Mucosa of descending colon (tissue), 3 donors: ENCODE measurements around the gene UCN2. TPM values are rescaled to one million over a fixed set of nuclear protein-coding genes. Genes with fewer than 3 reads are reported as not detected.

ENCODE experiments used
- ATAC-seq: fragments of 200-7000 bp; cut with Tn5 transposase; one replicate; pipeline ENCODE4 v1.9.1; 2020; ENCODE audit warnings: mild to moderate bottlenecking, moderate library complexity
- DNase-seq, 3 donors: peaks; one replicate each; pipeline ENCODE4 v3.0.0-alpha.2; 2020
- H3K36me3 ChIP-seq: fragments of 200-600 bp; one replicate; pipeline ENCODE4 v1.8.0; 2021; ENCODE audit warnings: low read depth, mild to moderate bottlenecking
- H3K4me1 ChIP-seq: fragments of 200-600 bp; one replicate; pipeline ENCODE4 v1.8.0; 2021; ENCODE audit warnings: low read depth, mild to moderate bottlenecking
- H3K4me3 ChIP-seq: fragments of 200-600 bp; one replicate; pipeline ENCODE4 v1.8.0; 2021; ENCODE audit warnings: mild to moderate bottlenecking
- H3K9me3 ChIP-seq: fragments of 200-600 bp; one replicate; pipeline ENCODE4 v1.8.0; 2021; ENCODE audit warnings: mild to moderate bottlenecking
- CTCF ChIP-seq: fragments of 200-600 bp; IDR thresholded peaks from one replicate; pipeline ENCODE4 v1.8.0; 2022; ENCODE audit warnings: antibody characterized with exemption, mild to moderate bottlenecking
- intact Hi-C, 2 donors: fragments of 100-400 bp; cut with DNase I in 1 of 2; cut with micrococcal nuclease in 1 of 2; formaldehyde crosslinking; loops; one replicate each; pipeline versions ENCODE4 v1.11.0 to v1.11.1; 2022; cut with DNase I, micrococcal nuclease
- total RNA-seq, 3 donors: library from RNA; stranded (reverse); fragmentation: NEBNext Ultra II Directional in 2 of 3; extraction: Animal tissue kit (Norgen Biotek cat#: 25700) in 2 of 3; gene quantifications; one replicate each; pipeline versions ENCODE4 v1.2.1 to v1.2.4, GENCODE V29; 2021 to 2023
- donor health status: DM: no; HTN: no; CAD: no; lungs with moderate emphysema.
- donor health status: DM: no; HTN: no; CAD: no.
- donor health status: DM: no; HTN: yes; CAD: no.

The UCN2 gene
- total RNA-seq, 3 donors from 2014 or later, result 0.19 TPM; not detected in 2

- Histone ChIP-seq H3K4me1 (peaks cover 15% of the 10 kb centered on the region), H3K4me3 (no peak overlapping the region), H3K9me3 (no peaks in the 10 kb centered on the region), H3K36me3 (peaks cover 24% of the 10 kb centered on the region)
- intact Hi-C loops, result no loop called here
- DNase-seq (no peak), ATAC-seq (no peak)
- no peak for TF ChIP-seq CTCF
Measured at GRCh38 chr3:48596676-48597407, 33.3 kb upstream of the UCN2 start.

- Histone ChIP-seq H3K4me3 (no peak overlapping the region), H3K4me1 (peaks cover 15% of the 10 kb centered on the region), H3K36me3 (peaks cover 20% of the 10 kb centered on the region), H3K9me3 (no peaks in the 10 kb centered on the region)
- TF ChIP-seq CTCF, result no peak
- DNase-seq (no peak), ATAC-seq (peak; percentile 6)
- intact Hi-C loops, result no loop called here
Measured at GRCh38 chr3:48596157-48596556, 32.6 kb upstream of the UCN2 start.

GRCh38 chr3:48595526-48596121, 32.0 kb upstream of the UCN2 start:
- Histone ChIP-seq H3K4me3 (no peak overlapping the region), H3K36me3 (peaks cover 15% of the 10 kb centered on the region), H3K9me3 (no peaks in the 10 kb centered on the region), H3K4me1 (peaks cover 15% of the 10 kb centered on the region)
- ATAC-seq (peak; percentile 23), DNase-seq (peak in 2 of 3 donors; percentile 69 to 80)
- intact Hi-C loops, result no loop called here
- no peak for TF ChIP-seq CTCF

- no peaks in the 10 kb centered on the region for H3K9me3 ChIP-seq
- peaks cover 11% of the 10 kb centered on the region for H3K36me3 ChIP-seq
- H3K4me1 ChIP-seq, result peaks cover 15% of the 10 kb centered on the region
- TF ChIP-seq CTCF, result no peak
- intact Hi-C loops, result no loop called here
- no peak within 1 kb of the TSS for H3K4me3 ChIP-seq
- ATAC-seq, result no peak
- DNase-seq, result peak in 1 of 3 donors; percentile 43
Measured at GRCh38 chr3:48595075-48595525, 31.5 kb upstream of the UCN2 start, which contains the start of gene COL7A1. Gene COL7A1 (minus strand): TSS chr3:48595329. CDS start chr3:48595159, 170 bp downstream.

- no peak overlapping the region for H3K4me3 ChIP-seq
- H3K4me1 ChIP-seq, result peaks cover 15% of the 10 kb centered on the region
- ATAC-seq (no peak), DNase-seq (no peak)
- intact Hi-C loops, result no loop called here
- no peak for TF ChIP-seq CTCF
- H3K9me3 ChIP-seq, result no peaks in the 10 kb centered on the region
- peaks cover 7% of the 10 kb centered on the region for H3K36me3 ChIP-seq
Measured at GRCh38 chr3:48594417-48595049, 31.0 kb upstream of the UCN2 start.
